ENCODE measurements around the gene HIPK2. TPM values are rescaled to one million over a fixed set of nuclear protein-coding genes. Genes with fewer than 3 reads are reported as not detected.

HIPK2 gene
- polyA plus RNA-seq, 2 of the 4 experiments (the other 2 are of a cell fraction): 11.3 to 12.1 TPM

- TF ChIP-seq JUN (IDR thresholded peaks at IDR 0.05) (no peak), JUNB (IDR thresholded peaks at IDR 0.05) (no peak), CEBPB (IDR thresholded peaks at IDR 0.05) (no peak), NPAS2 (CRISPR knock-in tag; IDR thresholded peaks at IDR 0.05; ENCODE audit: borderline replicate concordance) (no peak), REST (IDR thresholded peaks at IDR 0.05) (no peak), MAFK (IDR thresholded peaks at IDR 0.05; ENCODE audit: partially characterized antibody) (no peak), FOXS1 (CRISPR knock-in tag; IDR thresholded peaks at IDR 0.05) (no peak), SREBF2 (IDR thresholded peaks at IDR 0.05) (no peak), ELK1 (IDR thresholded peaks at IDR 0.05; ENCODE audit: low read depth, low read length) (no peak), FOSL2 (IDR thresholded peaks at IDR 0.05) (no peak), FOSL2 (CRISPR knock-in tag; IDR thresholded peaks at IDR 0.05) (no peak), EHMT2 (IDR thresholded peaks at IDR 0.05; ENCODE audit: low read depth) (no peak), RFX5 (IDR thresholded peaks at IDR 0.05) (no peak), HOXA7 (CRISPR knock-in tag; IDR thresholded peaks at IDR 0.05) (no peak), HES2 (IDR thresholded peaks at IDR 0.05) (no peak), NR3C1 (IDR thresholded peaks at IDR 0.05) (no peak), BCL3 (IDR thresholded peaks at IDR 0.05) (no peak), TP53 (CRISPR knock-in tag; IDR thresholded peaks at IDR 0.05) (no peak), POLR2AphosphoS2 (conservative IDR thresholded peaks at IDR 0.05; ENCODE audit: low read length) (no peak)
- ChIA-PET CTCF (interaction anchor here (0.6 kb wide), 1 partner anchor 406 kb away, joined by 3 read pairs; no protein-coding TSS in a partner anchor), POLR2A (no interaction called here)
- no peak overlapping the region for H3K4me3 ChIP-seq
- H3K27ac ChIP-seq: no peak overlapping the region
- no peak overlapping the region for H3K4me2 ChIP-seq
- WGBS (ENCODE audit: missing lambda C conversion rate): 92% methylated on average over 17 of the region's 17 CpGs
- FAIRE-seq (no peak), ATAC-seq (no peak), DNase-seq (ENCODE audit: low read depth in 1 of 2, low spot score in 1 of 2) (no peak)
- H3K9me3 ChIP-seq: no peaks in the 10 kb centered on the region
- no peaks in the 10 kb centered on the region for H3K4me1 ChIP-seq
Observed at GRCh38 chr7:139596626-139597025, 181.2 kb downstream of the HIPK2 start.

- H3K4me1 ChIP-seq: no peaks in the 10 kb centered on the region
Observed at GRCh38 chr7:139595806-139596205, 182.0 kb downstream of the HIPK2 start.

More at GRCh38 chr7:139595806-139596205, 182.0 kb downstream of the HIPK2 start:
- FAIRE-seq (no peak), DNase-seq (ENCODE audit: low read depth in 1 of 2, low spot score in 1 of 2) (no peak), ATAC-seq (no peak)
- POLR2A ChIA-PET: no interaction called here
- Histone ChIP-seq H3K27ac (no peak overlapping the region), H3K9me3 (no peaks in the 10 kb centered on the region), H3K4me3 (no peak overlapping the region), H3K4me2 (no peak overlapping the region)
- CTCF ChIA-PET: interaction anchor here (1.0 kb wide), 1 partner anchor 10 kb away, joined by 3 read pairs; no protein-coding TSS in a partner anchor
- no peak for TF ChIP-seq CBX8 (IDR thresholded peaks at IDR 0.05)
- no peak for TF ChIP-seq HOXB5 (CRISPR knock-in tag; IDR thresholded peaks at IDR 0.05)
- no peak for TF ChIP-seq NR3C1 (IDR thresholded peaks at IDR 0.05)
- no peak for TF ChIP-seq RCOR1 (IDR thresholded peaks at IDR 0.05; ENCODE audit: low read depth, low read length)
- no peak for TF ChIP-seq POLR2A (IDR thresholded peaks at IDR 0.05; ENCODE audit: low read length)
- no peak for TF ChIP-seq RNF2 (IDR thresholded peaks at IDR 0.05; ENCODE audit: borderline replicate concordance, low read depth)
- no peak for TF ChIP-seq ZNF302 (CRISPR knock-in tag; IDR thresholded peaks at IDR 0.05)
- no peak for TF ChIP-seq JUNB (IDR thresholded peaks at IDR 0.05)
- TF ChIP-seq TFCP2L1 (CRISPR knock-in tag; IDR thresholded peaks at IDR 0.05): no peak
- TF ChIP-seq BHLHE40 (IDR thresholded peaks at IDR 0.05; ENCODE audit: low read depth, low read length): no peak
- no peak for TF ChIP-seq CBX2 (IDR thresholded peaks at IDR 0.05; ENCODE audit: borderline replicate concordance, low read depth)
- no peak for TF ChIP-seq HDAC2 (IDR thresholded peaks at IDR 0.05)
- no peak for TF ChIP-seq EHMT2 (IDR thresholded peaks at IDR 0.05; ENCODE audit: low read depth)
- no peak for TF ChIP-seq KDM5A (IDR thresholded peaks at IDR 0.05)
- TF ChIP-seq NPAS2 (CRISPR knock-in tag; IDR thresholded peaks at IDR 0.05; ENCODE audit: borderline replicate concordance): no peak
- TF ChIP-seq SMC3 (IDR thresholded peaks at IDR 0.05): no peak
- TF ChIP-seq RAD21 (conservative IDR thresholded peaks at IDR 0.05 in 1 of 2, IDR thresholded peaks at IDR 0.05 in 1 of 2): no peak
- TF ChIP-seq CEBPB (IDR thresholded peaks at IDR 0.05): no peak
- TF ChIP-seq FOSB (CRISPR knock-in tag; IDR thresholded peaks at IDR 0.05): no peak
- TF ChIP-seq RFX5 (IDR thresholded peaks at IDR 0.05): no peak
- 91% methylated on average over 5 of the region's 5 CpGs for WGBS (ENCODE audit: missing lambda C conversion rate)

All from A549 (cell line).